ENCODE results near the gene IL32. TPM values are rescaled to one million over a fixed set of nuclear protein-coding genes. Genes with fewer than 3 reads are reported as not detected.

The IL32 gene
- total RNA-seq, 4 donors from 2014 or later, result 4.2 to 32.9 (median 21.7) TPM

GRCh38 chr16:3035289-3035971 lies 30.0 kb upstream of the IL32 start:
- WGBS, 2 donors, result 37 to 45% methylated on average over 16 to 19 of the region's 19 CpGs
- Histone ChIP-seq H3K27ac (no peak overlapping the region), H3K27me3 (peaks cover 3 to 100% of the 10 kb centered on the region in 2 donors), H3K4me1 (peaks cover 0 to 17% (median 0%) of the 10 kb centered on the region in 4 donors), H3K4me3 (no peak overlapping the region), H3K36me3 (no peaks in the 10 kb centered on the region), H3K9me3 (no peaks in the 10 kb centered on the region)
- no peak for TF ChIP-seq EP300 (IDR thresholded peaks at IDR 0.05)
- no peak for TF ChIP-seq CTCF (IDR thresholded peaks at IDR 0.05)
- TF ChIP-seq POLR2A (IDR thresholded peaks at IDR 0.05), result no peak
- DNase-seq (ENCODE audit: low spot score in 2 of 2), result no peak

- peak overlapping the region in 1 of 4 donors; percentile 31 for H3K4me3 ChIP-seq
- peak overlapping the region in 1 of 4 donors; percentile 68 for H3K27ac ChIP-seq
- H3K9me3 ChIP-seq, result no peaks in the 10 kb centered on the region
- peaks cover 0 to 17% (median 0%) of the 10 kb centered on the region in 4 donors for H3K4me1 ChIP-seq
- peaks cover 3 to 98% of the 10 kb centered on the region in 2 donors for H3K27me3 ChIP-seq
- DNase-seq (ENCODE audit: low spot score in 2 of 2), result no peak
- 3 to 5% methylated on average over 22 of the region's 40 CpGs for WGBS, 2 donors
- TF ChIP-seq CTCF (IDR thresholded peaks at IDR 0.05) (no peak), EP300 (IDR thresholded peaks at IDR 0.05) (no peak), POLR2A (IDR thresholded peaks at IDR 0.05) (no peak)
- H3K36me3 ChIP-seq, result no peaks in the 10 kb centered on the region
Measured at GRCh38 chr16:3035972-3036725, 29.3 kb upstream of the IL32 start.

- H3K36me3 ChIP-seq, result no peaks in the 10 kb centered on the region
- peaks cover 0 to 12% (median 0%) of the 10 kb centered on the region in 4 donors for H3K4me1 ChIP-seq
- peaks cover 3 to 97% of the 10 kb centered on the region in 2 donors for H3K27me3 ChIP-seq
- 11 to 13% methylated on average over 23 to 25 of the region's 44 CpGs for WGBS, 2 donors
- no peak for DNase-seq (ENCODE audit: low spot score in 2 of 2)
- peak within 1 kb of the TSS in 1 of 4 donors; percentile 68 for H3K27ac ChIP-seq
- TF ChIP-seq EP300 (IDR thresholded peaks at IDR 0.05), result no peak
- no peak for TF ChIP-seq CTCF (IDR thresholded peaks at IDR 0.05)
- TF ChIP-seq POLR2A (IDR thresholded peaks at IDR 0.05), result no peak
- peak within 1 kb of the TSS in 1 of 4 donors; percentile 31 for H3K4me3 ChIP-seq
- H3K9me3 ChIP-seq, result no peaks in the 10 kb centered on the region
Measured at GRCh38 chr16:3036726-3037315, 28.6 kb upstream of the IL32 start, which contains the start of gene BICDL2. BICDL2 (minus strand) TSS chr16:3036944; CDS start chr16:3035496, 1,448 bp downstream.

GRCh38 chr16:3038256-3038655 lies 27.2 kb upstream of the IL32 start:
- Histone ChIP-seq H3K27ac (no peak overlapping the region), H3K9me3 (no peaks in the 10 kb centered on the region), H3K36me3 (no peaks in the 10 kb centered on the region), H3K27me3 (peaks cover 3 to 96% of the 10 kb centered on the region in 2 donors), H3K4me1 (peaks cover 0 to 11% (median 0%) of the 10 kb centered on the region in 4 donors), H3K4me3 (no peak overlapping the region)
- no peak for DNase-seq (ENCODE audit: low spot score in 2 of 2)
- TF ChIP-seq POLR2A (IDR thresholded peaks at IDR 0.05) (no peak), EP300 (IDR thresholded peaks at IDR 0.05) (no peak), CTCF (IDR thresholded peaks at IDR 0.05) (no peak)
- 36 to 53% methylated on average over 10 to 11 of the region's 11 CpGs for WGBS, 2 donors
